IMR-90 (cell line): Measurements from ENCODE around the gene PNLIP. TPM values are rescaled to one million over a fixed set of nuclear protein-coding genes. Genes with fewer than 3 reads are reported as not detected.

Source experiments
- ATAC-seq: fragments of 200-7000 bp; cut with Tn5 transposase; 2 replicates; pipeline ENCODE4 v1.9.1; 2020; ENCODE audit warnings: low read depth, mild to moderate bottlenecking, moderate library complexity
- BruUV-seq: library from RNA; stranded (reverse); fragments of 400-500 nt; replicated peaks from 2 replicates; lab custom pipeline; 2021; lab: Mats Ljungman, UMichigan
- CTCF ChIA-PET: fragments of 300-600 bp; formaldehyde crosslinking; extraction: SDS; loops from one replicate; lab custom pipeline; 2021; ENCODE audit warnings: antibody characterized with exemption; lab: Yijun Ruan, JAX
- POLR2A ChIA-PET: fragments of 300-600 bp; sonication (Branson Sonifier 250); formaldehyde crosslinking; loops from one replicate; lab custom pipeline; 2022; ENCODE audit warnings: antibody characterized with exemption; ENCODE audit not compliant: unreplicated experiment; lab: Charles Lee
- DNase-seq: peaks from one replicate; pipeline ENCODE4 v3.0.0; 2013
- H2AFZ ChIP-seq: replicated peaks from 2 replicates; pipeline ENCODE3; 2013; ENCODE audit warnings: low read length, mild to moderate bottlenecking; ENCODE audit not compliant: poor library complexity
- H2AK5ac ChIP-seq: 2 replicates; pipeline ENCODE4 v1.6.1; 2013; ENCODE audit warnings: low read depth, low read length, inconsistent platforms
- H2AK9ac ChIP-seq: replicated peaks from 2 replicates; pipeline ENCODE3; 2013; ENCODE audit warnings: mild to moderate bottlenecking, low read depth, low read length, moderate library complexity; ENCODE audit not compliant: poor library complexity
- H2BK120ac ChIP-seq: 2 replicates; pipeline ENCODE4 v1.6.1; 2013; ENCODE audit warnings: low read depth, low read length, inconsistent platforms
- H2BK15ac ChIP-seq: 3 replicates; pipeline ENCODE4 v1.6.1; 2013; ENCODE audit warnings: low read depth, low read length, inconsistent platforms
- H2BK20ac ChIP-seq: 2 replicates; pipeline ENCODE4 v1.6.1; 2013; ENCODE audit warnings: low read depth, mild to moderate bottlenecking, inconsistent platforms, low read length, moderate library complexity
- H2BK5ac ChIP-seq: 2 replicates; pipeline ENCODE4 v1.6.1; 2013; ENCODE audit warnings: mild to moderate bottlenecking, low read depth, low read length, inconsistent platforms; ENCODE audit not compliant: poor library complexity, severe bottlenecking
- H3K14ac ChIP-seq: replicated peaks from 2 replicates; pipeline ENCODE4 v1.6.1; 2013; ENCODE audit warnings: low read depth, low read length, inconsistent platforms
- H3K18ac ChIP-seq: 2 replicates; pipeline ENCODE4 v1.6.1; 2013; ENCODE audit warnings: low read depth, low read length, control low read depth
- H3K23ac ChIP-seq: 2 replicates; pipeline ENCODE4 v1.6.1; 2013; ENCODE audit warnings: low read depth, low read length, inconsistent platforms
- H3K27ac ChIP-seq: 2 replicates; pipeline ENCODE4 v1.5.1; 2013; ENCODE audit warnings: mild to moderate bottlenecking, control low read depth, low read length; ENCODE audit not compliant: insufficient read depth
- H3K27me3 ChIP-seq: 2 replicates; pipeline ENCODE4 v1.6.1; 2013; ENCODE audit warnings: low read length; ENCODE audit not compliant: control insufficient read depth, insufficient read depth
- H3K36me3 ChIP-seq: 2 replicates; pipeline ENCODE4 v1.6.1; 2013; ENCODE audit warnings: low read length, mixed read lengths; ENCODE audit not compliant: control insufficient read depth, insufficient read depth
- H3K4ac ChIP-seq: 2 replicates; pipeline ENCODE4 v1.6.1; 2013; ENCODE audit warnings: low read depth, low read length, inconsistent platforms
- H3K4me1 ChIP-seq: 2 replicates; pipeline ENCODE4 v1.6.1; 2013; ENCODE audit warnings: low read length, mixed read lengths; ENCODE audit not compliant: control insufficient read depth, insufficient read depth
- H3K4me2 ChIP-seq: 2 replicates; pipeline ENCODE4 v1.6.1; 2013; ENCODE audit warnings: low read depth, mild to moderate bottlenecking, control low read depth, low read length, moderate library complexity
- H3K4me3 ChIP-seq: 2 replicates; pipeline ENCODE4 v1.5.1; 2013; ENCODE audit warnings: low read depth, mild to moderate bottlenecking, control low read depth, low read length, moderate library complexity; ENCODE audit not compliant: insufficient read depth
- H3K56ac ChIP-seq: 2 replicates; pipeline ENCODE4 v1.6.1; 2013; ENCODE audit warnings: low read length, inconsistent platforms; ENCODE audit not compliant: insufficient read depth; ENCODE audit errors: extremely low read depth
- H3K79me1 ChIP-seq, 2 experiments: 2 replicates each; pipeline ENCODE4 v1.6.1; 2013; ENCODE audit warnings: low read length in 2 of 2, inconsistent platforms in 1 of 2, low read depth in 1 of 2
- H3K9ac ChIP-seq: 2 replicates; pipeline ENCODE4 v1.6.1; 2013; ENCODE audit warnings: low read depth, low read length, control low read depth
- H3K9me1 ChIP-seq: 2 replicates; pipeline ENCODE4 v1.6.1; 2013; ENCODE audit warnings: low read length, inconsistent platforms; ENCODE audit not compliant: insufficient read depth
- H3K9me3 ChIP-seq: 2 replicates; pipeline ENCODE4 v1.6.1; 2013; ENCODE audit warnings: low read length; ENCODE audit not compliant: control insufficient read depth, insufficient read depth
- H4K20me1 ChIP-seq: 2 replicates; pipeline ENCODE4 v1.6.1; 2013; ENCODE audit warnings: low read length, inconsistent platforms; ENCODE audit not compliant: insufficient read depth
- H4K5ac ChIP-seq: 2 replicates; pipeline ENCODE4 v1.6.1; 2013; ENCODE audit warnings: mild to moderate bottlenecking, low read depth, low read length, control low read depth
- H4K8ac ChIP-seq, 2 experiments: 2 replicates each; pipeline ENCODE4 v1.6.1; 2013; ENCODE audit warnings: low read depth in 2 of 2, low read length in 2 of 2, control low read depth in 1 of 2, inconsistent platforms in 1 of 2
- H4K91ac ChIP-seq: 2 replicates; pipeline ENCODE4 v1.6.1; 2013; ENCODE audit warnings: low read depth, low read length, inconsistent platforms; ENCODE audit not compliant: insufficient read depth
- BHLHE40 ChIP-seq: fragments of 150-350 bp; IDR thresholded peaks from 2 replicates; pipeline ENCODE4 v1.6.1; 2016; ENCODE audit warnings: mild to moderate bottlenecking, low read depth, low read length
- CEBPB ChIP-seq: IDR thresholded peaks from 2 replicates; pipeline ENCODE4 v1.6.1; 2012; ENCODE audit warnings: low read depth, low read length, improper control_type of control experiment
- CHD1 ChIP-seq: IDR thresholded peaks from 2 replicates; pipeline ENCODE4 v1.6.1; 2012; ENCODE audit warnings: low read depth, low read length, improper control_type of control experiment
- FOS ChIP-seq: fragments of 150-350 bp; IDR thresholded peaks from 2 replicates; pipeline ENCODE4 v1.6.1; 2016; ENCODE audit warnings: low read depth, low read length
- MAFK ChIP-seq: IDR thresholded peaks from 2 replicates; pipeline ENCODE4 v1.6.1; 2012; ENCODE audit warnings: low read depth, low read length, improper control_type of control experiment
- MAZ ChIP-seq: IDR thresholded peaks from 2 replicates; pipeline ENCODE4 v1.6.1; 2012; ENCODE audit warnings: low read depth, mild to moderate bottlenecking, low read length, improper control_type of control experiment, moderate library complexity, borderline replicate concordance
- MXI1 ChIP-seq: IDR thresholded peaks from 2 replicates; pipeline ENCODE4 v1.6.1; 2012; ENCODE audit warnings: low read depth, mild to moderate bottlenecking, low read length, moderate library complexity, borderline replicate concordance
- NFE2L2 ChIP-seq: fragments of 150-350 bp; IDR thresholded peaks from 2 replicates; pipeline ENCODE4 v1.6.1; 2016; ENCODE audit warnings: low read depth, mild to moderate bottlenecking, low read length
- POLR2A ChIP-seq: IDR thresholded peaks from 2 replicates; pipeline ENCODE4 v1.6.1; 2012; ENCODE audit warnings: mild to moderate bottlenecking, low read depth, low read length
- RAD21 ChIP-seq: IDR thresholded peaks from 2 replicates; pipeline ENCODE4 v1.6.1; 2012; ENCODE audit warnings: low read length, improper control_type of control experiment
- RCOR1 ChIP-seq: IDR thresholded peaks from 2 replicates; pipeline ENCODE4 v1.6.1; 2012; ENCODE audit warnings: mild to moderate bottlenecking, low read length, improper control_type of control experiment; ENCODE audit not compliant: insufficient replicate concordance
- RFX5 ChIP-seq: IDR thresholded peaks from 2 replicates; pipeline ENCODE4 v1.8.0; 2012; ENCODE audit warnings: low read depth, mild to moderate bottlenecking, low read length, moderate library complexity
- SMC3 ChIP-seq: fragments of 150-350 bp; IDR thresholded peaks from 2 replicates; pipeline ENCODE4 v1.6.1; 2016; ENCODE audit warnings: low read depth, mild to moderate bottlenecking, antibody characterized with exemption, low read length, moderate library complexity
- WGBS, 2 experiments: methylation state at CpG; one replicate each; pipeline versions ENCODE4 v1.1.5 to v1.1.7; 2013; ENCODE audit warnings: missing lambda C conversion rate in 2 of 2; ENCODE audit not compliant: insufficient read length in 1 of 2; ENCODE audit errors: extremely low coverage in 2 of 2; 5-methylcytosine and 5-hydroxymethylcytosine counted together
- dilution Hi-C: fragments of 300-500 bp; cut with HindIII; formaldehyde crosslinking; loops from one replicate; pipeline ENCODE4 v1.14.3; 2018; ENCODE audit warnings: low sequenced_read_pairs; ENCODE audit not compliant: unreplicated experiment
- in situ Hi-C: fragments of 300-500 bp; cut with MboI; formaldehyde crosslinking; loops from 3 replicates; pipeline ENCODE4 v1.14.3; 2019; ENCODE audit warnings: low sequenced_read_pairs, inconsistent platforms, mixed read lengths
- intact Hi-C: fragments of 100-400 bp; cut with micrococcal nuclease; formaldehyde crosslinking; loops from 2 replicates; pipeline ENCODE4 v1.10.0; 2022
- polyA plus RNA-seq, 3 experiments: library from polyadenylated mRNA; depleted of rRNA; stranded (reverse); fragments of >200 nt; gene quantifications; 2 replicates each; pipeline ENCODE4 v1.2.3, GENCODE V29; 2012; ENCODE audit warnings: low replicate concordance in 1 of 3
- total RNA-seq: library from RNA; depleted of rRNA; stranded (reverse); fragments of >200 nt; gene quantifications from 2 replicates; pipeline ENCODE4 v1.2.3, GENCODE V29; 2012
- TF ChIP-seq, protein P1 (sequence below): fragments of 150-350 bp; IDR thresholded peaks from 2 replicates; pipeline ENCODE4 v1.6.1; 2016; ENCODE audit warnings: low read depth, mild to moderate bottlenecking, low read length, moderate library complexity, borderline replicate concordance
- TF ChIP-seq, protein P2 (sequence below): fragments of 150-350 bp; IDR thresholded peaks from 2 replicates; pipeline ENCODE4 v1.6.1; 2017; ENCODE audit warnings: mild to moderate bottlenecking, antibody characterized with exemption, low read length, low read depth
- TF ChIP-seq, protein P3 (sequence below): conservative IDR thresholded peaks from 2 replicates; pipeline ENCODE4 v1.5.1; 2012; ENCODE audit warnings: mild to moderate bottlenecking, low read depth, low read length, improper control_type of control experiment

Gene PNLIP
- total and polyA plus RNA-seq, 2 of the 4 experiments (the other 2 are of a cell fraction), result not detected

DNA sequence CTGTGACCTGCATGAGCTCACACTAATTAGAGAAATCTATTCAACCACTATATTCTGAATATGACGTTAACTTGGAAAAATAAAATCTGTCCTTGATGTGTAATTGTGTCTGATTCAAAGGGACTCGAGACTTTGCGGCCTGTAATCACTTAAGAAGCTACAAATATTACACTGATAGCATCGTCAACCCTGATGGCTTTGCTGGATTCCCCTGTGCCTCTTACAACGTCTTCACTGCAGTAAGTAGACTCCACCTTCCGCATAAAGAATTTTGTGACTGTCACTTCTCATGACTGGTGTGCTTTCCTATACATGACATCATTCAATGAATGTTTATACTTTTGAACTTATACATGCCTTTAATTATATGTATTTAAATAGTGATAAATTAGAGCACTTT, 10.1 kb downstream of the PNLIP start:
- ATAC-seq (no peak), DNase-seq (no peak)
- Histone ChIP-seq H2BK5ac (no peak overlapping the region), H2BK15ac (no peak overlapping the region), H3K18ac (no peak overlapping the region), H3K23ac (no peak overlapping the region), H2BK120ac (no peak overlapping the region), H3K4me3 (no peak overlapping the region), H3K27me3 (no peaks in the 10 kb centered on the region), H3K14ac (no peak overlapping the region), H3K9me1 (no peaks in the 10 kb centered on the region), H4K8ac (no peak overlapping the region), H3K4ac (no peak overlapping the region), H3K27ac (no peak overlapping the region), H3K4me2 (no peak overlapping the region), H2BK20ac (no peak overlapping the region), H3K4me1 (no peaks in the 10 kb centered on the region), H2AK9ac (no peak overlapping the region), H4K20me1 (no peaks in the 10 kb centered on the region), H3K79me1 (no peaks in the 10 kb centered on the region), H2AK5ac (no peak overlapping the region), H4K91ac (no peak overlapping the region), H4K5ac (no peak overlapping the region), H2AFZ (no peak overlapping the region), H3K9me3 (no peaks in the 10 kb centered on the region), H3K36me3 (no peaks in the 10 kb centered on the region), H3K56ac (no peak overlapping the region), H3K9ac (no peak overlapping the region)
- in situ Hi-C loops, result no loop called here
- TF ChIP-seq, protein P1, sequence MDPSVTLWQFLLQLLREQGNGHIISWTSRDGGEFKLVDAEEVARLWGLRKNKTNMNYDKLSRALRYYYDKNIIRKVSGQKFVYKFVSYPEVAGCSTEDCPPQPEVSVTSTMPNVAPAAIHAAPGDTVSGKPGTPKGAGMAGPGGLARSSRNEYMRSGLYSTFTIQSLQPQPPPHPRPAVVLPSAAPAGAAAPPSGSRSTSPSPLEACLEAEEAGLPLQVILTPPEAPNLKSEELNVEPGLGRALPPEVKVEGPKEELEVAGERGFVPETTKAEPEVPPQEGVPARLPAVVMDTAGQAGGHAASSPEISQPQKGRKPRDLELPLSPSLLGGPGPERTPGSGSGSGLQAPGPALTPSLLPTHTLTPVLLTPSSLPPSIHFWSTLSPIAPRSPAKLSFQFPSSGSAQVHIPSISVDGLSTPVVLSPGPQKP, result no peak
- TF ChIP-seq POLR2A, result no peak
- TF ChIP-seq SMC3, result no peak
- no peak for TF ChIP-seq NFE2L2
- no peak for TF ChIP-seq CHD1
- TF ChIP-seq RFX5, result no peak
- TF ChIP-seq RAD21, result no peak
- TF ChIP-seq MAZ, result no peak
- no peak for TF ChIP-seq MXI1
- no peak for TF ChIP-seq FOS
- no peak for TF ChIP-seq BHLHE40
- TF ChIP-seq RCOR1, result no peak
- TF ChIP-seq MAFK, result no peak
- TF ChIP-seq, protein P2, sequence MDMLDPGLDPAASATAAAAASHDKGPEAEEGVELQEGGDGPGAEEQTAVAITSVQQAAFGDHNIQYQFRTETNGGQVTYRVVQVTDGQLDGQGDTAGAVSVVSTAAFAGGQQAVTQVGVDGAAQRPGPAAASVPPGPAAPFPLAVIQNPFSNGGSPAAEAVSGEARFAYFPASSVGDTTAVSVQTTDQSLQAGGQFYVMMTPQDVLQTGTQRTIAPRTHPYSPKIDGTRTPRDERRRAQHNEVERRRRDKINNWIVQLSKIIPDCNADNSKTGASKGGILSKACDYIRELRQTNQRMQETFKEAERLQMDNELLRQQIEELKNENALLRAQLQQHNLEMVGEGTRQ, result no peak
- TF ChIP-seq CEBPB, result no peak
- TF ChIP-seq, protein P3, sequence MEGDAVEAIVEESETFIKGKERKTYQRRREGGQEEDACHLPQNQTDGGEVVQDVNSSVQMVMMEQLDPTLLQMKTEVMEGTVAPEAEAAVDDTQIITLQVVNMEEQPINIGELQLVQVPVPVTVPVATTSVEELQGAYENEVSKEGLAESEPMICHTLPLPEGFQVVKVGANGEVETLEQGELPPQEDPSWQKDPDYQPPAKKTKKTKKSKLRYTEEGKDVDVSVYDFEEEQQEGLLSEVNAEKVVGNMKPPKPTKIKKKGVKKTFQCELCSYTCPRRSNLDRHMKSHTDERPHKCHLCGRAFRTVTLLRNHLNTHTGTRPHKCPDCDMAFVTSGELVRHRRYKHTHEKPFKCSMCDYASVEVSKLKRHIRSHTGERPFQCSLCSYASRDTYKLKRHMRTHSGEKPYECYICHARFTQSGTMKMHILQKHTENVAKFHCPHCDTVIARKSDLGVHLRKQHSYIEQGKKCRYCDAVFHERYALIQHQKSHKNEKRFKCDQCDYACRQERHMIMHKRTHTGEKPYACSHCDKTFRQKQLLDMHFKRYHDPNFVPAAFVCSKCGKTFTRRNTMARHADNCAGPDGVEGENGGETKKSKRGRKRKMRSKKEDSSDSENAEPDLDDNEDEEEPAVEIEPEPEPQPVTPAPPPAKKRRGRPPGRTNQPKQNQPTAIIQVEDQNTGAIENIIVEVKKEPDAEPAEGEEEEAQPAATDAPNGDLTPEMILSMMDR, result no peak
- ChIA-PET POLR2A (no interaction called here), CTCF (no interaction called here)
- dilution Hi-C loops, result no loop called here
- WGBS, 2 experiments, result no CpG with 5 or more reads among the region's 6 CpGs
- intact Hi-C loops, result no loop called here
- BruUV-seq, result no TSS peak
